NCI-H2029 (cell line): Measurements from ENCODE around the gene HLCS.

Source experiments
- DNase-seq: peaks from one replicate; lab custom pipeline; 2025; lab: John Stamatoyannopoulos, UW

Gene HLCS

DNA sequence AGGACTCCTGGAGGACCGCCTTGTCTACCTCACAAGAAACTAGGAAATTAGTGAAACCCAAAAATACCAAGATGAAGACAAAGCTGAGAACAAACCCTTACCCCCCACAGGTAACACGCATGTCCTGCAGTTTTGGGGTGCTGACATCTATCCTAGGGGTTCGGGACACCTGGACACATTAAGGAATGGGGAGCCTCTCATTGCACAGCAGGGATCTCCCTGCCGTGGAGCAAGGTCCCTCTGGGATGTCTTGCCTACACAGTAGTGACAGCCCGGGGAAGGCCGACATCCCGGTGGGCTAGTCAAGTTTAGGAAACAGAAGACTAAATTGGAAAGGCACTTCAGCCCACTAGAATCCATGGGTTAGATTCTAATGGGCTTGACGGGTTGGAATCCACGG lies 223.0 kb downstream of the HLCS start:
- no peak for DNase-seq

DNA sequence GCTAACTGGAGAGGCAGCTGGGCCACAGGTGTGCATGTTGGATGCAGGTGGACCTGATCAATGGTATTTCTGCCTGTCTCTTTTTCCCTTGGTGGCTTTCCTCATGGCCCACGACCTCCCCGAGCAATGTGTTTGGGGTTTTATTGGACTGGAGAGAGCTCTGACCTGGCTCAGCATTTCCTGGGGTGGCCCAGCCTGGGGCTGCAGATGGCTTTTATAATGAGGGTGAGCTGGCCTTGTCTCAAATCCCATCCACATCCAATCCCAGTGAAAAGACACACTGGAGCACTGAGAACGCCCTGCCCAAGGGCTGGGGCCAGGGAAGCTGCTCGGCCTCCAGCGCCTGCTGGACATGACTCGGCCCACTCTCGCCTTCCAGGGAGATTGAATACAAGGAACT lies 223.5 kb downstream of the HLCS start:
- DNase-seq: no peak

DNA sequence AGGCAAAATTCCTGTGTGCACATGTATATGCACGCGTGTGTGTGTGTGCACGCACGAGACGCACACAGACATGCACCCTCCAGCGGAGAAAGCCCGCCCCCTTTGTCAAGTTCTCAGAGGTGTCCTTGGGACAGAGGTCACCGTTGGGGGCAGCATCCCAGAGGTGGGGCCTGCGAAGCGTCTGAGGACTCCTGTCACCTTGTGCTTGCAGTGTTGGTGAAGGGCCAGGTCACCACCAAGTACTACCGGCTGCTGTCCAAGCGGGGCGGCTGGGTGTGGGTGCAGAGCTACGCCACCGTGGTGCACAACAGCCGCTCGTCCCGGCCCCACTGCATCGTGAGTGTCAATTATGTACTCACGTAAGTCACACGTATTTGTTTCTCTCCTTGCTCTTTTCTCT lies 225.0 kb downstream of the HLCS start:
- no peak for DNase-seq

DNA sequence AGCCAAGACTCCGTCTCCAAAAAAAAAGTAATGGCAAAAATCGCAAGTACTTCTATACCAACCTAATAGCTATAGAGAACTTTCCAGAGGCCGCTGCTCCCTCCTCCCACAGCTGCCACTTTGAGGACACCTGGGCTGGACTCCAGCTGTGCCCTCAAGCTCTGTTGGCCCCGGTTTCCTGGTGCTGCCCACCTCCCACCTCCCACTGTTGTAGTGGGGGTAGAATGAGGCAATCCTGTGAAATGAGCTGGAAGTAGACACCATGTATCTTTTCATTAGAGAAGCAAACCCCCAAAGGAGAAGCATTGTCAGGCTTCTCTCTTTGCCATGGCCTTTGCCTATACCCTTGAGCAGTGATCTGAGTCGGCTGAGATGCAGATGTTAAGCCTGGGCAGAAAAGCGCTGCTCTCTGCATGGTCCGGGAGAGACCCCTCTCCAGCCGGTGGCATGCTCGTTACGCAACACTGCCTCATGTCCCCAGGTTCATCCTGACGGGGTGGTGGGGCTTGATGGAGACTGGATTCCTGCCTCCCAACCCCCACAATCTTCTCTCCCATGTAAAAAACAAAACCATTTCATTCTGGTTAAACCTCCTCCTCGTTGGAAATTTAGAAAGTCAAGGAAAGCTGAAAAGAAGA lies 227.9 kb downstream of the HLCS start:
- no peak for DNase-seq

DNA sequence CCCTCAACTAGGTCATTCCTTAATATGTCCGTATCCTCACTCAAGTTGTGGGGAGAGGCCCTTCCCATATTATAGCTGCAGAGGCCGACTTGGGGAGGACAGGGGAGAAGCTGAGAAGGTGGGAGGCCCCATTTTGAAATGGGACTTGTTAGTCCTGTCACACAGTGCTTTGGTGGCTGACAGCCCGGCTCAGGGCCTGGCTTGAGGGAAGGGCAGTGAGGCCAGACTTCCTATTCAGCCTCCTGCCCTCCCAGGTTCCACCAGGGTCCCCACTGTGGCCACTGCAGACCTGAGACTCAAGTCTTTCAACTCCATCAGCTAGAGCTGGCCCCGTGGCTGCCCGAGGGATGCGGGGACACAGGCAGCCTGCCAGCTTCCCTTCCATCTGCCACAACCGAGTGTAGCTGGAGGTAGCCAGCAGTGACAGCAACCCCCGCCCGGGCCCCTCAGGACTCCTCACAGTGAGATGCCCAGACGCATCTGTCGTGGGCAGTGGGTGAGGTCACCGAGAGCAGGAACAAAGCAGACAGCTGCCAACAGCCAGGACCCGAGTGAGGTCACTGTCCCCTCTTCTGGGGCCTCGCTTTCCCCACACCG lies 230.6 kb downstream of the HLCS start:
- no peak for DNase-seq

DNA sequence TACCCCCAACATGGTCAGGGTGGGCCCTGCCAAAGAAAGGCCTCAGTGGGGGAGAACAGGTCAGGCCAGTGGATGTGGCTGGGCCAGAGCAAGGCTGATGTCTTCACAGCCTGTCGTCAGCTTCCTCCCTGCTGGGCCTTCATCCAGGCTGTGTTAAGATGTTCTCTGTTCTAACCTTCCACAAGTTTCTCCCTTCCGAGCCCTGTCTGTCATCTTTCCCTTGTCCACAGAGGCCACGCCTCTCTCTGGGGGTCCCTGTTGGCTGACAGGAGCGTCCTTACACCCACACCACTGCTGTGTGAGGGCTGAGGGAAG lies 231.3 kb downstream of the HLCS start:
- DNase-seq: no peak

DNA sequence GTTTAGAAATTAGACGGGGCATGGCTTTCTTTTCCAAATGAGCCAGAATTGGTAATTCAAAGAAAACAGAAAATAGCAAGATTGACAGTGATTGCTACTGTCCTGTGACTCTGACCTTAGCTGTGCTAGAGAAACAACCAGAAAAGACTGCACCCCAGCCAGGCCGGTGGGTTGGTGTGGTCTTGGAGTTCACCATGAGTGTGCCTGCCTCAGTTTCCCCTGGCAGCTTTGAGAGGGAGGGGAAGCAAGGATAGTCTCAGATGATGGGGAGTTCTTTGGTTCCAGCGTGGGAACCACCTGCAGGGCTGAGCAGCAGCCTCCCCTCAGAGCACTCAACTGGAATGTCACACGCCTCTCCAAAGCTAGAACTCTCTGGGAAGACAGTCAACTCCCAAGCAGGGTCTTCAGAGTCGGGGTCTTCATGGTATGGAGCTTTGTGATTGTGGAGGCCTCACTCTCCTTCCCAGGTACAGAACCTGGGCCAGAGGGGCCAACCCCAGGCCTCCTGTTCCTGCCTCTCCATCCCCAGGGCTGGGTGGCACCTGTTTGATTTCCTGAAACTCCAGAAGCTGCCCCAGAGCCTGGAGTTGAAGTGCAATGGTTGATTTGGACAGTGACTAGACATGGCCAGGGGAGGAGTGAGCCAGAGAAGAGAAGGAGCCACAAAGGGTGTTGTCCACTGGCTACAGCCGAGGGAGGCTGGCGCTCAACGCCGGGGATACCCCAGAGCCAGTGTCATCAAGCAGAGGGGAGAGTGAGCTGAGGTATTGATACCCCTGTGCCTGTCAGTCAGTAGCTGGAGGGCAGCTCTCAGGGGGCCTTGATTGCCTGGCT lies 231.9 kb downstream of the HLCS start:
- no peak for DNase-seq

DNA sequence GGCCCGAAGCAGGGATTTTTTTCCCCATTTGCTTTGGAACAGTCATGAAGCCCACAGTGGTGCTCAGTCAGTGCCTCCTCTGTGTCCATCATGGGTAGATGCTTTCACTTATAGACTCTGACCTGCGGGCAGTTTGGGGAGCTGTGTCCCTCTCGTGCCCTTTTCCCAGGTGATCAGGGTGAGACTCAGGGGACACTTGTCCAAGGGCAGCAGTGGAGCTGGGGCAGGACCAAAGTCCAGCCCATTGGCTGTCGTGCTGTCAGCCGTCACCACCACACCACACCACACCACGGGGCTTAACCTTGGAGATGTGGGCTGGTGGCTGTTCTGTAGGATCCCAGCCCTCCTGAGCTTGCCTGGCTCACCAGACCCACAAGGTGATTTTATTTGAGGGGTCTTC lies 232.6 kb downstream of the HLCS start:
- no peak for DNase-seq

DNA sequence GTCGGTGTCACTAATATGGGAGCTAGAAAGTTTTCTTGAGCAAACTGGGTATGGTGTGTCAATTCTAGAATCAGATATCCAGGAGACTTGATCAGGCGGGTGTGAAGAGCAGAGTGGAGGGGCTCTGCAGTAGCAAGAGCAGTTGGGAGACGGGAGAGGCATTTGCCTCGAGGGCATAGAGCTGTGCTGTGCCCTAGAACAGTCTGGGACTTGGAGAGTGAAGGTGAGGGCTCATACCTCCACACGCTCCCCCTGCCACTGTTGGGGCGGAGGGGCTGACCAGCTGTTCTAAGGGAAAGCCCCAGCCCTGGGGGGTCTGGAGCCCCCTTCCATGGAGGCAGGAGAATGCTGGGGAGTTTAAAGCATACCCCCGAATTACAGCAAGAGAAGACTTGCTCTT lies 233.7 kb downstream of the HLCS start:
- DNase-seq: no peak

DNA sequence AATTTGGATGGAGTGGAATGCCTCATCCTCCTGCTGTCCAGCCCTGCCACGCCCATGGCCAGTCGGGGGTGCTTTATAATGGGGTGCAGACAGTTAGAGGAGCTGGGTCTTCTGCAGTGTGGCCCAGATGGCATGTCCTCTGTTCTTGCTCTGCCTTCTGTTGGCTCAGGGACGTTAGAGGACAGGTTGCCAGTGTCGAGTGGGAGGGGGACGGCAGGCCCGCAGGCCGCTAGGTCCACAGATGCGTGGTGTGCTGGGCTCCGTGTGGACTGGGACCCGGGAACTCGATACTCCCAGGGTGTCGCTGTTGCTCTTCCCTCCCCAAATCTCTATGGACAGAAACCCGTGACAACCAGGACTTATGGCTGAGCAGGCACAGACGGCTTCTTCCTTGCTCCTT lies 234.3 kb downstream of the HLCS start:
- DNase-seq: no peak

DNA sequence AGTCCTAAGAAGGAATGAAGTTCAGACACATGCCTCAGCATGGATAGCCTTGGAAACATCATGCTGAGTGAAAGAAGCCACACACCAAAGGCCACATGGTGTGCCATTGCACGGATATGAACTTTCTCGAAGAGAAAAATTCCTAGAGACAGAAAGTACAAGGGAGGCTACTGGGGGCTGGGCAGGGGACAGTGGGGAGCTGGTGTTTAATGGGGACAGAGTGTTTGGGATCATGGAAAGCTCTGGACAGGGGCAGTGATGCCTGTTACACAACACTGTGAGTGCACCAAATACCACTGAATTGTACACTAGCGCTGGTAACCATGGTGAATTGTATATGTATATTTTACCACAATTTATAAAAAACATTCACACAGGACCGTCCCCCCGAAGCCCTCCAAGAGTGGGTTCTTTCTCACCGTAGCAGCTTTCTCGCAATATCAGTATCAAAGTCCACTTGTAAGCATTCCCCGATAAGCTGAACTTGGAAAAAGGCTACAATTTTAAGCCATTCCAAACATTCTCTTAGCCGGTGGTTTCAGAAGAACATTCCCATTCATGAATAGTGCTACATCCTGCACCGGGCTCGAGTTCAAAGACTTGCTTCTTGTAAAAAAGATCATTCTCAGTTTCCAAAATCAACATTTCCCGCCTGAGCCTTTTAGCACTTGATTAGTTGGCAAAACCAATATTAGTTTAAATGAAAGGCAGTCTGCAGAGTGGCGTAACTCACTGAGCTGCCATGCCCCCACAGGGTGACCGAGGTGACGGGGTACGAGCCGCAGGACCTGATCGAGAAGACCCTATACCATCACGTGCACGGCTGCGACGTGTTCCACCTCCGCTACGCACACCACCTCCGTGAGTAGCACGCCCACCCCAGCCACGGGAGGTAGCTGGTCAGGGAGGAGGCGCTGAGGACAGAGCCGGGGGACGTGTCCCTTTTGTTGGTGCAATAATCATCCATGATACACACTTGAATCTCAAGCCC lies 235.9 kb downstream of the HLCS start:
- no peak for DNase-seq

DNA sequence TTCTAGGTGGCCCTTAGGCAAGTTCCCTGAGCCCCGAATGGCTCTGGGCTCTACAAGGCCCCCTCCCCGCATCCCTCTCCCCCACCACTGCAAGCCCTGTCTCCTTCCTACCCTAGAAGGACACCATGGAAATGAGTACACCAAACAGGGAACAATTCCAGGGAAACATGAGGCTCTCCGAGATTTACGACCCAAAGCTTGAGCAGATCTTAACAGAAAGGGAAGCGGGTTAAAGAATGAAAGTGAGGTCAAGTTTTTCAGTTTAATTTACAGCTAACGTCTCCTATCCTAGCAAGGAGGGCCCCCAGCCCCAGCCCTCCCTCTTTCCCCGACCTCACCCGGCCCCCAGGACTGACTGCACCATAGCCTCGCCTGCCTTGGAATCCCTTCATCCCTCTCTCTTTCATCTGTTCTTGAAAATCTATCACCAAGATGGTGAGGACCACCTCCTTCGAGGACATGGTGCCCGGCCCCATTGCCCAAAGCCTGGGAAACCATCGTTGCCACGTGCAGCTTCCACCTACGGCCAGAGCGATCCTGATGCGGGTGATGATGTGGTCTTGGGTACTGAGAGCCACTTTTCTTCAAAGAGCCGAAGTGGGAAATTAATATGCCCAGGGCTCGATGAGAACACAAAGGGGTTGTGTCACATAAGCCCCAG lies 237.0 kb downstream of the HLCS start:
- DNase-seq: no peak

DNA sequence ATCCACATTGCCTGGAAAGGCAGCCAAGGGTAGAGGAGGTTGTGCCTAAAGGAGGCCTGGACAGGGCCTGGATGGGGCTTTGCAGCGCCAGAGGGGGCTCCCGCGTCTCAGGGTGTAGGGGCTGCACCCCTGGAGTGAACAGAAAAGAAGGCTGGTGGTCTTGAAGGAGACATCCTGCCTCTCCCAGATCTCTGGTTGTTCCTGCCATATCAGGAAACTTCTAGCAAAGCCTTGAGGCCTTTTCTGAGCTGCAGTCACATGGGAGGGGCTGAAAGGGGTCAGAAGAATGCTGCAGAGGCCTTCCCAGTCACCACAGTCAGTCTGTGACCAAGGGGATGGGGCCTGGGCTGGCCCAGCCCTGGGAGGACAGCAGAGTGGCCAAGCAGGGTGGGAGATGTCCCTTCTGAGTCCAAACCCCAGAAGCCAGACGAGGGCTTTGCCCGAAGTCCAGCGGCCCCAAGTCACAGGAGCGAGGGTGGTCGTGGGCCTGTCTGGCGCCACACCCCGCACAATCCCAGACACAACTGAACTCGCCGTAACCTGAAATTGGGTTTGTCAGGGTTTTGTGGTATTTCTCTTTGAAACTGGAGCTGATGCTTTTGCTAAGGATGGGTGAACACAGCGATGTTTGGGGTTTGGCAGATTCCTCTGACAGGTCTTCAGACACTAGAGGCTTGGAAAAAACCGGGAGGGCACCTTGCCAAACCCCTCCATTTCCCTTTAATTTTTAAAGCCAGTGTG lies 237.9 kb downstream of the HLCS start:
- no peak for DNase-seq

DNA sequence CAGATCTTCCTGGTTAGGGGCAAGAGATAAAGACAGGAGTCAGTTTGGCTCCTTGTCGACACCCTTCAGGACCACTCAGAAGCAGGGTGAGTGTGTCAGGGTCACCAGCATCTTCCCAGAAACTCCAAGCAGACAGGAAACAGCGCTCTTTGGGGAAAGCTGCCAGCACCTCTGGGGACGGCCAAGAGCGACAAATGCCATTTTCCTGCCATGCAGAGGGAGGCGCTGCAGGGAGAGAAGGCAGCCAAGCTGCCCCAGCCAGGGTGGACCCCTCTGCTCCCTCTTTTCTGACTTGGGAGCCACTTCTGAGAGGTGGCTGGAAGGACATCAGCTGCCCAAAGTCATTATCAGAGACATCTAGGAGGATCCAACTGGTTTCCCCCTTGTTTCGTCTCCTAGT lies 238.6 kb downstream of the HLCS start:
- DNase-seq: no peak

DNA sequence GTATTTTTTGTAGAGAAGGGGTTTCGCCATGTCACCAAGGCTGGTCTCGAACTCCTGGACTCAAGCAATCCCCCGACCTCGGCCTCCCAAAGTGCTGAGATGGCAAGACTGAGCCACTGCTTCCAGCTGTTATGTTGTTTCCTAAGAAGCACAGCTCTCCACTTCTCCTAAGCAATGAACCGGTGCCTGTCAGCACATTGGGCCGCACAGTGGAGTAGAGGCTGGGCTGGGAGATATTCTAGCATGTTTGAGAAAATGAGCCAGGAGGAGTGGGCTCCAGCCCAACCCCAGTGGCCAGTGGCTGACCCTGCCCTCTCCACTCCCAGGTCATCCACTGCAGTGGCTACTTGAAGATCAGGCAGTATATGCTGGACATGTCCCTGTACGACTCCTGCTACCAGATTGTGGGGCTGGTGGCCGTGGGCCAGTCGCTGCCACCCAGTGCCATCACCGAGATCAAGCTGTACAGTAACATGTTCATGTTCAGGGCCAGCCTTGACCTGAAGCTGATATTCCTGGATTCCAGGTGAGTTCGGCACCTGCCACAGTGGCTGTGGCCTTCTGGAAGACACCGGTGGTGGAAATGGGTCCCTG lies 240.6 kb downstream of the HLCS start:
- DNase-seq: no peak

DNA sequence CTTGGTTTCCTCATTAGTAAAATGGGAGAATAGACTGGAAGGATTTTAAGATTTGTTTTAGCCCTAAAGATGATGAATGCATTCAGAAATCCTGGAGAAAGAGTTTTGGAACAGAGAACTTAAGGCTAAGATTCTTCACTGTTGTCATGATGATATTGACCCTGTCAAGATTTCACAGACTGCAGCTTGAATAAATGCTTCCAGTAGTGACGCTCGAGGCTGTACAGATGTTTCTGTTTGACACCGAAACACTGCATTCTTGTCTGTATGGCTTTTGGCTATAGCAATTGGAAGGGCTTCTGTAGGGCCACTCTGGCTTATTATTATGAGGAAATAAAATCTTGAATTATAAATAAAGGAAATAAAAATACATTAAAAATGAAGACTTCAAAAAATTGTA lies 241.8 kb downstream of the HLCS start:
- no peak for DNase-seq

DNA sequence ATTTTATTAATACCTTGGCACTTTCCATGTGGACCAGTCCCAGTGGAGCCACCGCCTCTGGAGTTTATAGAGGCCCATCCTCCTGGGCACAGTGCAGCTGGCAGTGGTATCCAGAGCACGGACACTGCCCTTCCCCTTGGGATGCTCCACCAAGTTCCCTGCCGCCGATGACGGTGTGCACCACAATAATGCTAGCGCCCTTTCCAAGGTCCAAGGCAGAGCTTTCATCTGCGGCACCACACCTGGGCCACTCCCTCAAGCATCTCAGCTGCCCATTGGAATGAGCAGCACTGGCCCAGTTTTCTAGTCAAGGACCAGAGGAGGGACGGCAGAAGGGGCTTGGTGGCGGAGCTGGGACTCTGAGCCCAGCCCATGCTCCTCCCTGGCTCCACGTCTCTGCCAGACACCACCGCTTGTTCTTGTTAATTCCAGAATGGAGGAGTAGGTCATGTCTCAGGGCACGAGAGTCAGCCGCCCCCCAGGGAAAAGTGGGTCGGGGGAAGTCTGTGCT lies 243.0 kb downstream of the HLCS start:
- DNase-seq: no peak

DNA sequence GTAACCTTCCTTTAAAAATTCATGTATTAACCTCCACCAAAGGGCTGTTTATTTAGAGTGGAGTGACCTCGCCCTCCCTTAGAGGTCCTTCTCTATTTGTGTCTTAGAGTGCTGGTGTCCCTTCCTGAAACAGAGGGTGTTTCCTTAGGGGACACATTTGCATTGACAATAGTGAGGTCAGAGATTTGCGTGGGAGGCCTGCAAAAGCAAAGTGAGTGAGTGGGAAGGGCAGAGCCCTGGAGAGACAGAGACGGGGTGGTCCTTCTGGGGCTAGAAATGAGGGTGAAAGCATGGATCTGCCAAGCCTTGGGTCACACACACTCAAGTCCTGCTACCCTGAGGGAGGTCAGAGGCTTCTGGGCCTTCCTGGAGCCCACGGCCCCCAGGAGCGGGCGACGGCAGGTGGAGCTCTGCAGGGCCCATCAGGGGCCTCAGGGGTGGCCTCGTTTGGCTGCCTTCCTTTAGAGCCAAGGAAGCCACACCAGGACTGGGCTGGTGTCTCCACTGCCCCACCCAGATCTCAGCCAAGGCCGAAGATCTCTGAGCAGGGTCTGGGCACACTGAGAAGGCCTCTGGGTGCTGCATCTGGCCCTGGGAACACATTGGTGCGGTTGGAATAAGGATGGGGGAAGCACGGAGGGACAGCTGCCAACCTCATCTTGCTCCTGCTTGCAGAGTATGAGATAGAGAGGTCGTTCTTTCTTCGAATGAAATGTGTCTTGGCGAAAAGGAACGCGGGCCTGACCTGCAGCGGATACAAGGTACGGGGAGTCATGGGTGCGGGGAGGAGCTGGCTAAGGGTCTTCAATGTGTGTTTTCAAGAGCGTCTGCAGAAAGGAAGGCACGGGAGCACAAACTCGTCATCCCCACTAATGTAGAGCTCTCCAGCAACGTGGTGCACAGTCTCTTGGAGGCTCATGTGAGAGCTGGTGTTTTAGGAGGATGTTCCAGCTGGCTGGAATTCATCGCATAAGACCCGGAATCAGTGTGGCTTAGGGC lies 243.8 kb downstream of the HLCS start:
- DNase-seq: no peak

DNA sequence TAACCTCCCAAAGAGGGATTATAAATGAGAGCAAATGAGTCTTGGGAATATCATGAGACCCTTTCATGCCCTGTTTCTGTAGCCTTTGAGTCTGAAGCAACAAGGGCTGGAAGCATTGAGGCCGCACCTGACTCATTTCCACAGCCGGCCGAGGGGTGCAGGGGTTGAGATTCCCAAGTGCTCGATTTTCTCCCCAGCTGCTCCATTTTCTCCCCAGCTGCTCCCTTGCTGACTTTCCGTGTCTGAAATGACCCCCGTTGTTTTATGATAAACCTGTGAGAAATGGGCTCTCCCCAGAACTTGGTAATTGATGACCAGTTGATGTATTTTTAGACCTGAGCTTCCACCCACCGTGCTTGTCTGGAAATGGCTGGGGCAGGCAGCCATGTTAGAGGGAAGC lies 244.7 kb downstream of the HLCS start:
- no peak for DNase-seq
